Mammary epithelial cell (primary cell): ENCODE data around the gene CD63.

ENCODE experiments used
- EZH2 ChIP-seq: IDR thresholded peaks from 2 replicates; pipeline ENCODE4 v1.6.1; 2012; ENCODE audit warnings: low read length, inconsistent platforms, borderline replicate concordance
- TF ChIP-seq, protein P1 (sequence below), 2 donors: IDR thresholded peaks in 1 of 2; conservative IDR thresholded peaks in 1 of 2; 2 replicates each; pipeline ENCODE4 v1.5.1; 2011 to 2012; ENCODE audit warnings: inconsistent platforms in 2 of 2, low read length in 2 of 2, mild to moderate bottlenecking in 2 of 2, control low read depth in 1 of 2, low read depth in 1 of 2; ENCODE audit not compliant: insufficient read depth in 1 of 2; ENCODE audit errors: extremely low read depth in 1 of 2

GRCh38 chr12:55755246-55755645, 26.4 kb upstream of the CD63 start:
- TF ChIP-seq, protein P1, sequence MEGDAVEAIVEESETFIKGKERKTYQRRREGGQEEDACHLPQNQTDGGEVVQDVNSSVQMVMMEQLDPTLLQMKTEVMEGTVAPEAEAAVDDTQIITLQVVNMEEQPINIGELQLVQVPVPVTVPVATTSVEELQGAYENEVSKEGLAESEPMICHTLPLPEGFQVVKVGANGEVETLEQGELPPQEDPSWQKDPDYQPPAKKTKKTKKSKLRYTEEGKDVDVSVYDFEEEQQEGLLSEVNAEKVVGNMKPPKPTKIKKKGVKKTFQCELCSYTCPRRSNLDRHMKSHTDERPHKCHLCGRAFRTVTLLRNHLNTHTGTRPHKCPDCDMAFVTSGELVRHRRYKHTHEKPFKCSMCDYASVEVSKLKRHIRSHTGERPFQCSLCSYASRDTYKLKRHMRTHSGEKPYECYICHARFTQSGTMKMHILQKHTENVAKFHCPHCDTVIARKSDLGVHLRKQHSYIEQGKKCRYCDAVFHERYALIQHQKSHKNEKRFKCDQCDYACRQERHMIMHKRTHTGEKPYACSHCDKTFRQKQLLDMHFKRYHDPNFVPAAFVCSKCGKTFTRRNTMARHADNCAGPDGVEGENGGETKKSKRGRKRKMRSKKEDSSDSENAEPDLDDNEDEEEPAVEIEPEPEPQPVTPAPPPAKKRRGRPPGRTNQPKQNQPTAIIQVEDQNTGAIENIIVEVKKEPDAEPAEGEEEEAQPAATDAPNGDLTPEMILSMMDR (conservative IDR thresholded peaks at IDR 0.05 in 1 of 2, IDR thresholded peaks at IDR 0.05 in 1 of 2; ENCODE audit: extremely low read depth in 1 of 2, insufficient read depth in 1 of 2, low read depth in 1 of 2, low read length in 2 of 2) = no peak
- TF ChIP-seq EZH2 = no peak
